HG02798 (cell line): Measurements from ENCODE around the gene UGT1A9.

Source experiments
- ATAC-seq: cut with Tn5 transposase; IDR thresholded peaks from one replicate; pipeline ENCODE4 v1.9.1; 2021; ENCODE audit warnings: mild to moderate bottlenecking; ENCODE audit not compliant: unreplicated experiment, poor library complexity

UGT1A9 gene

GRCh38 chr2:233754872-233755611 is 83.3 kb downstream of the UGT1A9 start:
- ATAC-seq = no peak

- no peak for ATAC-seq
Observed at GRCh38 chr2:233756429-233757081, 84.9 kb downstream of the UGT1A9 start.

GRCh38 chr2:233758141-233758540 is 86.4 kb downstream of the UGT1A9 start:
- ATAC-seq = no peak

- ATAC-seq = no peak
Observed at GRCh38 chr2:233758849-233759248, 87.2 kb downstream of the UGT1A9 start.

- ATAC-seq = no peak
Observed at GRCh38 chr2:233760043-233760442, 88.3 kb downstream of the UGT1A9 start, which contains the start of gene UGT1A1. TSS of gene UGT1A1 (plus strand) at chr2:233760270. CDS start at chr2:233760288, 18 bp downstream.

GRCh38 chr2:233761040-233761769 is 89.5 kb downstream of the UGT1A9 start:
- ATAC-seq = no peak

GRCh38 chr2:233764264-233764663 is 92.6 kb downstream of the UGT1A9 start:
- no peak for ATAC-seq

GRCh38 chr2:233764761-233765160 is 93.1 kb downstream of the UGT1A9 start:
- ATAC-seq = no peak

- no peak for ATAC-seq
Observed at GRCh38 chr2:233766416-233766815, 94.7 kb downstream of the UGT1A9 start.

- ATAC-seq = no peak
Observed at GRCh38 chr2:233768076-233768475, 96.4 kb downstream of the UGT1A9 start.

- no peak for ATAC-seq
Observed at GRCh38 chr2:233769260-233769659, 97.6 kb downstream of the UGT1A9 start.

GRCh38 chr2:233772153-233772552 is 100.5 kb downstream of the UGT1A9 start:
- no peak for ATAC-seq

- no peak for ATAC-seq
Observed at GRCh38 chr2:233772583-233772982, 100.9 kb downstream of the UGT1A9 start.

GRCh38 chr2:233773854-233774253 is 102.2 kb downstream of the UGT1A9 start:
- ATAC-seq = no peak

GRCh38 chr2:233775414-233775813 is 103.7 kb downstream of the UGT1A9 start:
- ATAC-seq = no peak

- ATAC-seq = no peak
Observed at GRCh38 chr2:233778030-233778429, 106.3 kb downstream of the UGT1A9 start, which contains the start of gene MROH2A. TSS of gene MROH2A (plus strand) at chr2:233778330. CDS start at chr2:233779359, 1,029 bp downstream.

- ATAC-seq = no peak
Observed at GRCh38 chr2:233779722-233780121, 108.0 kb downstream of the UGT1A9 start.

- ATAC-seq = no peak
Observed at GRCh38 chr2:233780771-233781170, 109.1 kb downstream of the UGT1A9 start.

- ATAC-seq = no peak
Observed at GRCh38 chr2:233789554-233789953, 117.9 kb downstream of the UGT1A9 start.

GRCh38 chr2:233791151-233791882 is 119.6 kb downstream of the UGT1A9 start:
- no peak for ATAC-seq
